ENCODE results near the gene COX6B2. TPM values are rescaled to one million over a fixed set of nuclear protein-coding genes. Genes with fewer than 3 reads are reported as not detected.

COX6B2 gene
- total RNA-seq, 1 donor from 2014 or later, result not detected

DNA sequence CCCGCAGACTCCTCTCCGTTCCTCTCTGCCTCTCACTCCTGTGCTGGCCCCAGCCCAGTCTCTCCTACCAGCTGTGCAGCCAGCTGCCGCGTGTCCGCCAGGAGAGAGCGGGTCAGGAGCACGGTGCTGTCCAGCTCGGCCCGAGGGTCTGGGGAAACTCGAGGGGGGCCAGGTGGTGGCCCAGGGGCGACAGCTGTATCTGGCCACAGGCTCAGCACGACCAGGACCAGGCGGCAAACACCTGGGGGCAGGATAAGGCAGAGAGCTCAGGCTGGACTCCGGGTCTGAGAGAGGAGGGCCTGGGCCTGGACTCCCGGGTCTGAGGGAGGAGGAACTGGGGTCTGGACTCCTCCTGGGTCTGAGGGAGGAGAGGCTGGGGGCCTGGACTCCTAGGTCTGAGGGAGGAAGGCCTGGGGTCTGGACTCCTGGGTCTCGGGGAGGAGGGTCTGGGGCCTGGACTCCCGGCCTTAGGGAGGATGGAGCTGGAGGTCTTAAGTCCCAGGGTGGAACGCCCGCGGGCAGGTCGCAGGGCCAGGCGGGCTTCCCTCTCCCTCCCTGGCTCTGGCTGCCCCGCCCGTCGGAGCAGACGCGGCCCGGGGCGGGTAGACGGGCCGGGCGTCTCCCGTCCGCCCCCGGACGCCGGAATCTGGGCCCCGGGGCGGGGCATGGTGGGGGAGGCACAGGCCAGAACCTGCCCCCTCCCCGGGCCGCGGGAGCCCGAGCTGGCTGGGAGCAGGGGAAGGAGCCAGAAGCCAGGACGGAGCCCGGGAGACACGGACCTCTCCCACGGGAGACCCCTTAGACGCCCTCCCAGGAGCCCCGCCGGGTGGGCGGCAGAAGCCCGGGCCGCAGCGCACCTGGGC is 14.4 kb upstream of the COX6B2 start:
- peak overlapping the region; percentile 60 for H3K4me3 Mint-ChIP-seq

DNA sequence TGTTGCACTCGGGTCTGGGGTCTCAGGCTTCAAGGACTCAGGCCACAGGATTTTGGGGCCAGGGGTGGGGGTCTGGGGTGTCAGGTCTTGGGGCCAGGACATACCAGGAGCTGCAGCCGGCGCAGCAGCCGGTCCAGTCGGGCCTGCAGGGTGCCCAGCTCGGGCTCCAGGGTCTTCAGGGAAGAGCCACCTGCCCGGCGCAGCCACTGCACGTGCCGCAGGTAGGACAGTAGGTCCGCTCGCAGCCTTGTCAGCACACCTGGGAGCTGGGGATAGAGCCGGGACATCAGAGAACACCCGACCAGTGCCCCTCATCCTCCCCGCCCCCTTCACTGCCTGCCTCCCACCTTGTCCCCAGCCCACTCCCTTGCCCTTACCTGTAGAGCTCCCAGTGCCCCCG is 13.6 kb upstream of the COX6B2 start:
- Histone ChIP-seq H3K9me3 (ENCODE audit: low read depth) (no peaks in the 10 kb centered on the region), H3K4me2 (no peak overlapping the region), H3K27ac (no peak overlapping the region), H3K36me3 (no peaks in the 10 kb centered on the region), H3K79me2 (ENCODE audit: low read depth) (no peaks in the 10 kb centered on the region), H3K4me3 (no peak overlapping the region), H3K27me3 (peaks cover 61% of the 10 kb centered on the region), H2AFZ (replicated peaks) (no peak overlapping the region), H3K4me1 (peaks cover 2% of the 10 kb centered on the region), H4K20me1 (ENCODE audit: low read depth) (no peaks in the 10 kb centered on the region), H3F3A (ENCODE audit: low read depth) (peaks cover 11% of the 10 kb centered on the region), H3K9ac (no peak overlapping the region)
- H3K27me3 Mint-ChIP-seq (ENCODE audit: insufficient read depth, low read depth), result peaks cover 40% of the 10 kb centered on the region
- H3K9me3 Mint-ChIP-seq, result peaks cover 2% of the 10 kb centered on the region
- no peaks in the 10 kb centered on the region for H3K36me3 Mint-ChIP-seq
- TF ChIP-seq EZH2phosphoT487 (IDR thresholded peaks at IDR 0.05) (no peak), EZH2 (IDR thresholded peaks at IDR 0.05) (no peak)
- TF ChIP-seq, protein P1, sequence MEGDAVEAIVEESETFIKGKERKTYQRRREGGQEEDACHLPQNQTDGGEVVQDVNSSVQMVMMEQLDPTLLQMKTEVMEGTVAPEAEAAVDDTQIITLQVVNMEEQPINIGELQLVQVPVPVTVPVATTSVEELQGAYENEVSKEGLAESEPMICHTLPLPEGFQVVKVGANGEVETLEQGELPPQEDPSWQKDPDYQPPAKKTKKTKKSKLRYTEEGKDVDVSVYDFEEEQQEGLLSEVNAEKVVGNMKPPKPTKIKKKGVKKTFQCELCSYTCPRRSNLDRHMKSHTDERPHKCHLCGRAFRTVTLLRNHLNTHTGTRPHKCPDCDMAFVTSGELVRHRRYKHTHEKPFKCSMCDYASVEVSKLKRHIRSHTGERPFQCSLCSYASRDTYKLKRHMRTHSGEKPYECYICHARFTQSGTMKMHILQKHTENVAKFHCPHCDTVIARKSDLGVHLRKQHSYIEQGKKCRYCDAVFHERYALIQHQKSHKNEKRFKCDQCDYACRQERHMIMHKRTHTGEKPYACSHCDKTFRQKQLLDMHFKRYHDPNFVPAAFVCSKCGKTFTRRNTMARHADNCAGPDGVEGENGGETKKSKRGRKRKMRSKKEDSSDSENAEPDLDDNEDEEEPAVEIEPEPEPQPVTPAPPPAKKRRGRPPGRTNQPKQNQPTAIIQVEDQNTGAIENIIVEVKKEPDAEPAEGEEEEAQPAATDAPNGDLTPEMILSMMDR (IDR thresholded peaks at IDR 0.05), result no peak
- no peak overlapping the region for H3K4me3 Mint-ChIP-seq
- no peak for DNase-seq (ENCODE audit: low spot score)
- peaks cover 15% of the 10 kb centered on the region for H3K4me1 Mint-ChIP-seq
- H3K27ac Mint-ChIP-seq, result no peak overlapping the region

More for the DNA sequence above, 14.4 kb upstream of the COX6B2 start:
- Histone ChIP-seq H3K4me1 (peaks cover 5% of the 10 kb centered on the region), H3K27ac (no peak overlapping the region), H3K79me2 (ENCODE audit: low read depth) (no peaks in the 10 kb centered on the region), H3K4me3 (peak overlapping the region; percentile 41), H3F3A (ENCODE audit: low read depth) (peaks cover 15% of the 10 kb centered on the region), H4K20me1 (ENCODE audit: low read depth) (no peaks in the 10 kb centered on the region), H3K9me3 (ENCODE audit: low read depth) (no peaks in the 10 kb centered on the region), H3K36me3 (no peaks in the 10 kb centered on the region), H2AFZ (replicated peaks) (no peak overlapping the region), H3K4me2 (peak overlapping the region; percentile 95), H3K9ac (no peak overlapping the region), H3K27me3 (peaks cover 69% of the 10 kb centered on the region)
- Mint-ChIP-seq H3K9me3 (peaks cover 2% of the 10 kb centered on the region), H3K36me3 (no peaks in the 10 kb centered on the region), H3K27me3 (ENCODE audit: insufficient read depth, low read depth) (peaks cover 39% of the 10 kb centered on the region), H3K4me1 (peaks cover 18% of the 10 kb centered on the region), H3K27ac (no peak overlapping the region)
- TF ChIP-seq EZH2 (IDR thresholded peaks at IDR 0.05) (no peak), EZH2phosphoT487 (IDR thresholded peaks at IDR 0.05) (no peak)
- TF ChIP-seq, protein P1 (IDR thresholded peaks at IDR 0.05), result no peak
- DNase-seq (ENCODE audit: low spot score), result peak; percentile 63

DNA sequence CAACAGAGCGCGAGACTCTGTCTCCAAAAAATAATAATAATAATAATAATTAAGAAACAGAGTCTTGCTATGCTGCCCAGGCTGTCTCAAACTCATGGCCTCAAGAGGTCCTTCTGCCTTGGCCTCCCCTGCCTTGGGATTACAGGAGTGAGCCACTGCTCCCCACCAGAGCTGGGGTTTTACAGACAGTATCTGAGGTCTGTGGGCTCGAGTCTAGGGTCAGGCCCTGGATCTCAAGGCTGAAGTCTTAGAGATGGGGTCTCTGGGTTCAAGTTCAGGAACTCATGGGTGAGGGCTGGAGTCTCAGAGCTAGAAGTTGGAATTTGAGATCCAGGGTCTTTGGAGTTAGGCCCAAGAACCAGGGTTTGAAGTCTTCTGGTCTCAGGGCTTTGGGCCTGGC is 12.3 kb upstream of the COX6B2 start:
- Mint-ChIP-seq H3K27me3 (ENCODE audit: insufficient read depth, low read depth) (peaks cover 36% of the 10 kb centered on the region), H3K4me1 (peaks cover 12% of the 10 kb centered on the region), H3K4me3 (peak overlapping the region; percentile 21), H3K36me3 (no peaks in the 10 kb centered on the region), H3K27ac (no peak overlapping the region), H3K9me3 (peaks cover 2% of the 10 kb centered on the region)
- no peak for DNase-seq (ENCODE audit: low spot score)
- no peaks in the 10 kb centered on the region for H3K9me3 ChIP-seq (ENCODE audit: low read depth)
- no peak overlapping the region for H3K4me2 ChIP-seq
- no peaks in the 10 kb centered on the region for H3K36me3 ChIP-seq
- H3K27me3 ChIP-seq, result peaks cover 48% of the 10 kb centered on the region
- H3K4me3 ChIP-seq, result no peak overlapping the region
- H3K9ac ChIP-seq, result no peak overlapping the region
- peaks cover 9% of the 10 kb centered on the region for H3K4me1 ChIP-seq
- no peak for TF ChIP-seq EZH2 (IDR thresholded peaks at IDR 0.05)
- TF ChIP-seq, protein P1 (IDR thresholded peaks at IDR 0.05), result no peak
- TF ChIP-seq EZH2phosphoT487 (IDR thresholded peaks at IDR 0.05), result no peak
- peaks cover 11% of the 10 kb centered on the region for H3F3A ChIP-seq (ENCODE audit: low read depth)
- H3K27ac ChIP-seq, result no peak overlapping the region
- H2AFZ ChIP-seq (replicated peaks), result no peak overlapping the region
- H4K20me1 ChIP-seq (ENCODE audit: low read depth), result no peaks in the 10 kb centered on the region
- no peaks in the 10 kb centered on the region for H3K79me2 ChIP-seq (ENCODE audit: low read depth)
